ENCODE measurements around the gene PYDC2.

The PYDC2 gene

DNA sequence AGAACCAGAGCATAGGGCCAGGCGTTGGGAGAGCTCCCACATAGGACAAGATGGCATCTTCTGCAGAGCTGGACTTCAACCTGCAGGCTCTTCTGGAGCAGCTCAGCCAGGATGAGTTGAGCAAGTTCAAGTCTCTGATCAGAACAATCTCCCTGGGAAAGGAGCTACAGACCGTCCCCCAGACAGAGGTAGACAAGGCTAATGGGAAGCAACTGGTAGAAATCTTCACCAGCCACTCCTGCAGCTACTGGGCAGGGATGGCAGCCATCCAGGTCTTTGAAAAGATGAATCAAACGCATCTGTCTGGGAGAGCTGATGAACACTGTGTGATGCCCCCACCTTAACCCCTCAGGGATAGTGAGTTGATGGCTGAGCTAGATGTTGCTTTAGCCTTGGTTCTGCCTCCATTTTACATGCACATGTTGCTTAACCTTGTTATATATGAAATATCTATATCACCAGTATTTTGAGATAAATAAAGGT is at the start of gene PYDC2:
PYDC2 (plus strand) TSS at position 51 of the 483 bp plus-strand sequence; CDS start at position 51, 0 bp downstream.
- DNase-seq (ENCODE audit: low spot score) (no peak), FAIRE-seq (no peak)

GRCh38 chr3:191412759-191413158 is 48.2 kb upstream of the PYDC2 start:
- DNase-seq (ENCODE audit: low spot score) = peak; percentile 31

GRCh38 chr3:191414286-191414685 is 46.7 kb upstream of the PYDC2 start:
- FAIRE-seq = no peak
- no peak for DNase-seq (ENCODE audit: low spot score)

More at GRCh38 chr3:191412759-191413158, 48.2 kb upstream of the PYDC2 start:
- FAIRE-seq = no peak

DNA sequence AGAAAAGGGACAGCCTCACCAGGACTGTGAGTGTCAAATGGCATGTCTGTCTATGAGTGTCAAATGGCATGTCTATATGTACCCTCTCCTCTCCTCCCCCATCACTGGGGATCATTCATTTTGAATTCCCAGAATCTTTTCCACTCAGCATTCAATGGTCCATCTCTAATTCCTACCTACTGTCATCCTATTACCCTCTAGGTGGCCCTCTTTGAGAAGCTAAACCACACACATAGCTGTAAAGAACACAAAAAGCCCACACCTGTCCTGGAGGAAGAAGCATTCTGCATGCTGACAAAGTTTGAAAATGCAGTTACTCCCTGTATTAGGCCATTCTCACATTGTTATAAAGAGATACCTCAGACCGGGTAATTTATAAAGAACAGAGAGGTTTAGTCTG is 46.2 kb upstream of the PYDC2 start:
- FAIRE-seq (no peak), DNase-seq (ENCODE audit: low spot score) (no peak)

DNA sequence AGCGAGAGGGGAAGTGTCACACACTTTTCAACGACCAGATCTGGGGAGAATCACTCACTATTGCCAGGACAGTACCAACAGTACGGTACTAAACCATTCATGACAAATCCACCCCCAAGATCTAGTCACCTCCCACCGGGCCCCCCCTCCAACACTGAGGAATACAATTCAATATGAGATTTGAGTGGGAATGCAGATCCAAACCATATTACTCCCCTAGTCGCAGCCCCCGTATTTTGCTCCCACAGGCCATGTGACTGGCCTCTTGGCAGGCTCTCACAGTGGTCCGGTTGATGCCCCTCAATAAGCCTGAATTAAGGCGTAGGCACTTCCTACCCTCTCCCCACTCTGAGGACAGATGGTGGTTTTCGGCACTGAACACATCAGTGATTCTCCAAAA is 45.4 kb upstream of the PYDC2 start:
- FAIRE-seq = no peak

GRCh38 chr3:191417457-191417729 is 43.6 kb upstream of the PYDC2 start:
- DNase-seq (ENCODE audit: low spot score) (no peak), FAIRE-seq (no peak)

More for the DNA sequence above, 45.4 kb upstream of the PYDC2 start:
- DNase-seq (ENCODE audit: low spot score) = no peak

- FAIRE-seq (no peak), DNase-seq (ENCODE audit: low spot score) (no peak)
Measured at GRCh38 chr3:191420771-191421170, 40.2 kb upstream of the PYDC2 start.

DNA sequence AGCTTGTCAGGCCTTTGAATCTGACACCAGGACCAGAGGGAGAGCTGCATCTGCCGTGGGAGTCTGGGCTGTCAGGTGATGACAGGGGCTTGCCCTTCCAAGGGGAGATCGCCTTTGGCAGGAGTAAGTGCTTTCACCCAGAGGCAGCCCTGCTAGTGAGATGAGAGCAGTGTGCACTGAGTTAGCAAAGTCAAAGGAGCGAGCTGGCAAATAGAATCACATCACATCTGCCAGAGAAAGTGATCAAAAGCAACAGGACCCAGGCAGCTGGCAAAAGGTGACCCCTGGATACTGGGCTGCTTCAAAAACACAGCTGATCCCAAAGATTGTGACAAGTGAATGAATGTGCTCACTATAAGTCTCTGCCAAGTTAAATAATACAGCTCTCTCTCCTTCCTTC is 36.1 kb upstream of the PYDC2 start:
- no peak for FAIRE-seq
- no peak for DNase-seq (ENCODE audit: low spot score)

GRCh38 chr3:191425322-191425734 is 35.6 kb upstream of the PYDC2 start:
- DNase-seq (ENCODE audit: low spot score) (no peak), FAIRE-seq (no peak)

DNA sequence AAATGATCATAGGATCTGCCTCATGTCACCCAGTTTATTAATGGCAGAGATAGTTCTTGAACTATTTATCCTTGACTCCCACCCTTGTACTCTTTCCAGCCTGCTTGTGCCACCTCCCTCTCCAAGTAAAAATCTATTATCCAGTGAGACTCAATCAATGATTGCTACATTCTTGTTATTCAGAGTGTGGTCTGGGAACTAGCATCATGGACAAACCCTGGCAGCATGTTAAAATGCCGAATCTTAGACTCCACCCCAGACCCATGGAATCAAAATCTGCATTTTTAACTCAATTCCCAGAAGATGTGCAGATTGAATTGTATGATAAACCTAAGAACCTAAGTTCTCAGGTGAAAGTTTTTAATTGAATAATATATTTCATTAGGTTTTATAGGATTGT is 34.7 kb upstream of the PYDC2 start:
- FAIRE-seq (no peak), DNase-seq (ENCODE audit: low spot score) (no peak)

GRCh38 chr3:191428177-191428576 is 32.8 kb upstream of the PYDC2 start:
- DNase-seq (ENCODE audit: low spot score) (no peak), FAIRE-seq (no peak)

- DNase-seq (ENCODE audit: low spot score) = no peak
- no peak for FAIRE-seq
Measured at GRCh38 chr3:191430103-191430502, 30.9 kb upstream of the PYDC2 start.

- FAIRE-seq = no peak
- DNase-seq (ENCODE audit: low spot score) = no peak
Measured at GRCh38 chr3:191431160-191431822, 29.7 kb upstream of the PYDC2 start.

DNA sequence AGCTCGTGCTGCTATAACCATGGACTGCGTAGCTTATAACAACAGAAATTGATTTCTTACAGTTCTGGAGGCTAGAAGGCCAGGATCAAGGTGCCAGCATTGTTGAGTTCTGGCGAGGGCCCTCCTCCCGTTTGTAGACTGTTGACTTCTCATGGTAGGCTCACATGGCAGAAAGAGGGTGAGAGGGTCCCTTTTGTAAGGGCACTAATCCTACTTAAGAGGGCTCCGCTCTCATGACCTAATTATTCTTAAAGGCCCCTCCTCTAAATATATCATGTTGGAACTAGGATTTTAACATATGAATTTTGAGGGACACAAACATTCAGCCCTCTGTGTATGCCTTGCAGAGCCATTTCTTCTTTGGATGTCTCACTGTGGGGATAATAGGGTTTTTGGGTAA is 28.8 kb upstream of the PYDC2 start:
- DNase-seq (ENCODE audit: low spot score) (no peak), FAIRE-seq (no peak)

GRCh38 chr3:191434024-191434423 is 26.9 kb upstream of the PYDC2 start:
- no peak for FAIRE-seq
- DNase-seq (ENCODE audit: low spot score) = no peak

- no peak for FAIRE-seq
Measured at GRCh38 chr3:191435981-191436380, 25.0 kb upstream of the PYDC2 start.

GRCh38 chr3:191438150-191438814 is 22.7 kb upstream of the PYDC2 start:
- DNase-seq (ENCODE audit: low spot score) = no peak
- FAIRE-seq = no peak

More at GRCh38 chr3:191435981-191436380, 25.0 kb upstream of the PYDC2 start:
- DNase-seq (ENCODE audit: low spot score) = no peak

DNA sequence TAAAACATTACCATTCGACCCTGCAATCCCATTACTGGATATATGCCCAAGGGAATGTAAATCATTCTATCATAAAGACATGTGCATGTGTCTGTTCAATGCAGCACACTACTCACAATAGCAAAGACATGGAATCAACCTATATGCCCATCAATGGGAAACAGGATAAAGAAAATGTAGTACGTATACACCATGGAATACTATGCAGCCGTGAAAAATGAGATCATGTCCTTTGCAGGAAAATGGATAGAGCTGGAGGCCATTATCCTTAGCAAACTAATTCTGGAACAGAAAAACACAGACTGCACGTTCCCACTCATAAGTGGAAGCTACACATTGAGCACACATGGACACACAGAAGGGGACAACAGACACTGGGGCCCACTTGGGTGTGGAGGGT is 20.4 kb upstream of the PYDC2 start:
- DNase-seq (ENCODE audit: low spot score) (no peak), FAIRE-seq (no peak)

- FAIRE-seq (no peak), DNase-seq (ENCODE audit: low spot score) (no peak)
Measured at GRCh38 chr3:191441687-191442086, 19.3 kb upstream of the PYDC2 start.

- FAIRE-seq (no peak), DNase-seq (ENCODE audit: low spot score) (no peak)
Measured at GRCh38 chr3:191444569-191444968, 16.4 kb upstream of the PYDC2 start.

DNA sequence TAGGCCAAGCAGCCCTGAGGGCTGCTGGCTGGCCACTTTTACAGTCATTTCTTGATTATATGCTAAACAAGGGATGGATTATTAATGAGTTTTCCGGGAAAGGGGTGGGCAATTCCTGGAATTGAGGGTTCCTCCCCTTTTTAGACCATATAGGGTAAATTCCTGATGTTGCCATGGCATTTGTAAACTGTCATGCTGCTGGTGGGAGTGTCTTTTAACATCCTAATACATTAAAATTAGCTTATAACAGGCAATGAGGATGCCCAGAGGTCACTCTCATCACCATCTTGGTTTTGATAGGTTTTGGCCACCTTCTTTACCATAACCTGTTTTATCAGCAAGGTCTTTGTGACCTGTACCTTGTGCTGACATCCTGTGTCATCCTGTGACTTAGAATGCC is 11.7 kb upstream of the PYDC2 start:
- DNase-seq (ENCODE audit: low spot score) (no peak), FAIRE-seq (no peak)

DNA sequence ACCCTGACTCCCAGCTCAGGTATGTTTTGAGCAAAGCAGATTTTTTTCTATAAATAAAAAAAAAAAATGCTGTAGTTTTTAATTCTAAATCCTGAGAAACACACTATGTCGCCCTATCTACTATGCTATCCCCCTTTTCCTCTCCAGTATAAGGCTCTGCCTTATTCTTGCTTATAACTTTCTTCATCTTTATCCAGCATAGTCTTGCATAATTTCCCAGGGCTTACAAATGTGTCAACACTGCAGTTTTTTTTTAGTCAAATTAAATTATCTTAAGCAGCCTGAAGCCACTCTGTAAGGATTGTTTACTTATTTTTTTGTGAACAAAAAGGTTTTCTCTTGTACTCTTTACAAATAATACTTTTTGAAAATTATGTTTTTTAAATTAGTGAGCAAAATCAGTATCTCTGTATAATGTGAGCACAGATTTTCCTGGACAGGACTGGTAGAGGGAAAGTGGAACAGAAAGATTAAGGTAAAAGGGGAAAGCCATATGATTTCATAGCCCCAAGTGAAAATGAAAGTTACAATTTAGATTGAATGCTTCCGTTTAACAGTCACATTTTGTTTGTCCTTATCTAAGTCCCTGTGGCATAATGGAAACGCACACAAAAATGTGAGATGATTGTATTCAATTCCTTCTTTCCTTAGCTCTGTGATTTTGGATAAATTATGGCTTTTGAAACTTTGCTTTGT is 5.6 kb upstream of the PYDC2 start:
- FAIRE-seq = no peak
- no peak for DNase-seq (ENCODE audit: low spot score)

DNA sequence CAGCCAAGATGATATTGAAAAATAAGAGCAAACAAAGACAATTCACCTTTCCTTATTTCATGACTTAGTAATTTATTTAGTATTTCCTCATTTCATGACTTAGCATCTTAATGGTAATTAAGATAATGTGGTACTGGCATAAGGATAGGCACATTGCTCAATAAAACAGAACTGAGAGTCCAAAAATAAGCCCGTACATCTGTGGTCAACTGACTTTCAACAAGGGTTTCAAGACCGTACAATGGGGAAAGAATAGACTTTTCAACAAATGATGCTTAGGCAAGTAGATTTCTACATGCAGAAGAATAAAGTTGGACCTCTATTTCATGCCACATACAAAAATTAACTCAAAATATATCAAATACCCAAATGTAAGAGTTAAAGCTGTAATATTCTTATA is 603 bp upstream of the PYDC2 start:
- no peak for FAIRE-seq
- DNase-seq (ENCODE audit: low spot score) = no peak
